LoVo (cell line): ENCODE results near the gene ATRNL1.

Experiments
- DNase-seq: peaks from one replicate; pipeline ENCODE4 v3.0.0-alpha.2; 2016; ENCODE audit warnings: low spot score

ATRNL1 gene

GRCh38 chr10:115953968-115954367 lies 860.8 kb downstream of the ATRNL1 start:
- no peak for DNase-seq

GRCh38 chr10:115956225-115957011 lies 863.3 kb downstream of the ATRNL1 start:
- DNase-seq, result no peak

GRCh38 chr10:115957012-115957399 lies 863.8 kb downstream of the ATRNL1 start:
- DNase-seq, result no peak

GRCh38 chr10:115957786-115958442 lies 864.7 kb downstream of the ATRNL1 start:
- DNase-seq, result no peak

GRCh38 chr10:115963848-115964247 lies 870.7 kb downstream of the ATRNL1 start:
- DNase-seq, result peak; percentile 1

GRCh38 chr10:115964827-115965226 lies 871.7 kb downstream of the ATRNL1 start:
- no peak for DNase-seq

- no peak for DNase-seq
Observed at GRCh38 chr10:115965376-115965775, 872.2 kb downstream of the ATRNL1 start.

- DNase-seq, result no peak
Observed at GRCh38 chr10:115968236-115968635, 875.1 kb downstream of the ATRNL1 start.

- DNase-seq, result no peak
Observed at GRCh38 chr10:115969591-115969990, 876.4 kb downstream of the ATRNL1 start.

- no peak for DNase-seq
Observed at GRCh38 chr10:115971921-115972320, 878.8 kb downstream of the ATRNL1 start.

- no peak for DNase-seq
Observed at GRCh38 chr10:115972426-115972825, 879.3 kb downstream of the ATRNL1 start.

- no peak for DNase-seq
Observed at GRCh38 chr10:115974351-115974750, 881.2 kb downstream of the ATRNL1 start.

- no peak for DNase-seq
Observed at GRCh38 chr10:115974816-115975430, 881.8 kb downstream of the ATRNL1 start.

GRCh38 chr10:115975506-115975905 lies 882.3 kb downstream of the ATRNL1 start:
- DNase-seq, result no peak

- DNase-seq, result no peak
Observed at GRCh38 chr10:115976342-115976741, 883.2 kb downstream of the ATRNL1 start.

GRCh38 chr10:115977855-115978254 lies 884.7 kb downstream of the ATRNL1 start:
- no peak for DNase-seq

- no peak for DNase-seq
Observed at GRCh38 chr10:115979576-115979975, 886.4 kb downstream of the ATRNL1 start.

GRCh38 chr10:115980470-115980869 lies 887.3 kb downstream of the ATRNL1 start:
- no peak for DNase-seq

GRCh38 chr10:115981081-115981480 lies 887.9 kb downstream of the ATRNL1 start:
- DNase-seq, result no peak

- DNase-seq, result no peak
Observed at GRCh38 chr10:115982076-115982475, 888.9 kb downstream of the ATRNL1 start.

- DNase-seq, result no peak
Observed at GRCh38 chr10:115982526-115982925, 889.4 kb downstream of the ATRNL1 start.

GRCh38 chr10:115985786-115986185 lies 892.6 kb downstream of the ATRNL1 start:
- no peak for DNase-seq

GRCh38 chr10:115988380-115988779 lies 895.2 kb downstream of the ATRNL1 start:
- DNase-seq, result no peak
